Upper lobe of left lung (tissue), 6 donors: Measurements from ENCODE around the gene ELP5. TPM values are rescaled to one million over a fixed set of nuclear protein-coding genes. Genes with fewer than 3 reads are reported as not detected.
A peak's percentile ranks its signal among the peaks of the same experiment; 100 is the strongest.

Source experiments
- ATAC-seq, 2 donors: fragments of 200-7000 bp; cut with Tn5 transposase; one replicate each; pipeline ENCODE4 v1.9.1; 2022; ENCODE audit warnings: mild to moderate bottlenecking in 2 of 2, moderate library complexity in 2 of 2; ENCODE audit not compliant: low FRiP score in 2 of 2
- DNase-seq, 2 donors: peaks; one replicate each; pipeline ENCODE4 v3.0.0-alpha.2; 2019 to 2020
- H3K27ac ChIP-seq, 4 donors: fragments of 200-600 bp; sonication (generic); one replicate each; pipeline ENCODE4 v1.5.1; 2016 to 2019
- H3K27me3 ChIP-seq, 4 donors: fragments of 200-600 bp; sonication (generic); one replicate each; pipeline ENCODE4 v1.5.1; 2017 to 2019
- H3K36me3 ChIP-seq, 4 donors: fragments of 200-600 bp; sonication (generic); one replicate each; pipeline ENCODE4 v1.5.1; 2016 to 2019
- H3K4me1 ChIP-seq, 4 donors: fragments of 200-600 bp; sonication (generic); one replicate each; pipeline ENCODE4 v1.5.1; 2018 to 2019
- H3K4me3 ChIP-seq, 4 donors: fragments of 200-600 bp; sonication (generic); one replicate each; pipeline ENCODE4 v1.5.1; 2017 to 2019; ENCODE audit warnings: mild to moderate bottlenecking in 2 of 4, moderate library complexity in 1 of 4
- H3K9me3 ChIP-seq, 4 donors: fragments of 200-600 bp; sonication (generic); one replicate each; pipeline ENCODE4 v1.5.1; 2018 to 2019
- EP300 ChIP-seq, 4 donors: sonication (generic); formaldehyde crosslinking; IDR thresholded peaks; one replicate each; pipeline ENCODE4 v1.5.1; 2017; ENCODE audit warnings: antibody characterized with exemption in 4 of 4, control low read depth in 2 of 4
- POLR2A ChIP-seq, 4 donors: fragments of 450-650 bp; IDR thresholded peaks; one replicate each; pipeline ENCODE4 v1.5.1; 2016 to 2017; ENCODE audit warnings: antibody characterized with exemption in 4 of 4, mild to moderate bottlenecking in 2 of 4
- POLR2AphosphoS5 ChIP-seq, 2 donors: sonication (generic); formaldehyde crosslinking; IDR thresholded peaks; one replicate each; pipeline ENCODE4 v1.5.1; 2017; ENCODE audit warnings: antibody characterized with exemption in 2 of 2
- WGBS, 2 donors: methylation state at CpG; one replicate each; pipeline ENCODE4 v1.1.5; 2017 to 2018; 5-methylcytosine and 5-hydroxymethylcytosine counted together
- total RNA-seq, 6 donors: library from RNA; depleted of rRNA in 4 of 6; stranded (reverse); fragments of >200 nt in 4 of 6; gene quantifications; one replicate each; pipeline versions ENCODE4 v1.1.0 to v1.2.1, GENCODE V29; 2016 to 2021
- TF ChIP-seq, protein P1 (sequence below), 6 experiments: fragments of 450-650 bp in 4 of 6; fragments of 200-600 bp in 2 of 6; sonication (generic) in 2 of 6; IDR thresholded peaks; one replicate each; pipeline ENCODE4 v1.5.1; 2016 to 2019; ENCODE audit warnings: antibody characterized with exemption in 6 of 6
- donor health status: DM: no; HTN: no; CAD: no; lungs with moderate emphysema.
- donor health status: DM: no; HTN: yes; CAD: no; lungs with severe emphysema.

ELP5 gene
- total RNA-seq = 10 to 100 TPM in 5 of 6 donors, 1 to 10 TPM in 1; 5.2 to 36.3 (median 21.0) TPM

- TF ChIP-seq, protein P1, sequence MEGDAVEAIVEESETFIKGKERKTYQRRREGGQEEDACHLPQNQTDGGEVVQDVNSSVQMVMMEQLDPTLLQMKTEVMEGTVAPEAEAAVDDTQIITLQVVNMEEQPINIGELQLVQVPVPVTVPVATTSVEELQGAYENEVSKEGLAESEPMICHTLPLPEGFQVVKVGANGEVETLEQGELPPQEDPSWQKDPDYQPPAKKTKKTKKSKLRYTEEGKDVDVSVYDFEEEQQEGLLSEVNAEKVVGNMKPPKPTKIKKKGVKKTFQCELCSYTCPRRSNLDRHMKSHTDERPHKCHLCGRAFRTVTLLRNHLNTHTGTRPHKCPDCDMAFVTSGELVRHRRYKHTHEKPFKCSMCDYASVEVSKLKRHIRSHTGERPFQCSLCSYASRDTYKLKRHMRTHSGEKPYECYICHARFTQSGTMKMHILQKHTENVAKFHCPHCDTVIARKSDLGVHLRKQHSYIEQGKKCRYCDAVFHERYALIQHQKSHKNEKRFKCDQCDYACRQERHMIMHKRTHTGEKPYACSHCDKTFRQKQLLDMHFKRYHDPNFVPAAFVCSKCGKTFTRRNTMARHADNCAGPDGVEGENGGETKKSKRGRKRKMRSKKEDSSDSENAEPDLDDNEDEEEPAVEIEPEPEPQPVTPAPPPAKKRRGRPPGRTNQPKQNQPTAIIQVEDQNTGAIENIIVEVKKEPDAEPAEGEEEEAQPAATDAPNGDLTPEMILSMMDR (IDR thresholded peaks at IDR 0.05) = peak in 5 of 6 experiments; percentile 23 to 50 (median 42)
- peak in 2 of 4 donors; percentile 64 to 75 for TF ChIP-seq POLR2A (IDR thresholded peaks at IDR 0.05)
- TF ChIP-seq POLR2AphosphoS5 (IDR thresholded peaks at IDR 0.05) = peak; percentile 86 to 87
- no peak for TF ChIP-seq EP300 (IDR thresholded peaks at IDR 0.05)
- H3K9me3 ChIP-seq = no peaks in the 10 kb centered on the region
- peaks cover 10 to 34% (median 25%) of the 10 kb centered on the region in 4 donors for H3K36me3 ChIP-seq
- H3K27ac ChIP-seq = peak within 1 kb of the TSS; percentile 97 to 100 (median 99)
- no peaks in the 10 kb centered on the region for H3K27me3 ChIP-seq
- H3K4me3 ChIP-seq = peak within 1 kb of the TSS; percentile 92 to 100 (median 97)
- peak; percentile 91 to 92 for ATAC-seq
- WGBS, 2 donors = 1 to 2% methylated on average over 9 to 53 of the region's 55 CpGs
- DNase-seq = peak; percentile 94 to 95
- H3K4me1 ChIP-seq = peaks cover 31 to 37% (median 33%) of the 10 kb centered on the region in 4 donors
These were observed at the start of gene ELP5 for GRCh38 chr17:7252176-7253043. ELP5 (plus strand) TSS chr17:7252215; CDS start chr17:7252551, 336 bp downstream.

DNA sequence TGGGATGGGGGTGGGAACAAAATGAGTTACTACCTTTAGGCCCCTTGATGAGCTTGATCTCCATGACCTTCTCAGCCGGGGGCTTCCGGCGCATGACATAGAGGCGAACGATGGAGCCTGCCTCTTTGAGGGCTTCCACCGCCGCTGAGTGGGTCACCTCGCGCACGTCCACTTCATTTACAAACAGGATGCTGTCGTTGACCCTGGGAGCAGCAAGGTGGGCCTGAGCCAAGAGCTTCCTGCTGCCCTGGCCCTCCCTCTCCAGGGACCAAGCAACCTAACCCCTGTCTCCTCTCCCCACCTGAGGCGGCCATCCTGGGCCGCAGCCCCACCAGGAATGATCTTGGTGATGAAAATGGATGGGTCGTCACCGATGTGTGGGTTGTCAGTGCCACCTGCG, 48.6 kb upstream of the ELP5 start:
- no peak for DNase-seq
- H3K36me3 ChIP-seq = peaks cover 3 to 38% (median 16%) of the 10 kb centered on the region in 4 donors
- H3K27ac ChIP-seq = no peak overlapping the region
- no peak overlapping the region for H3K4me3 ChIP-seq
- H3K9me3 ChIP-seq = no peaks in the 10 kb centered on the region
- ATAC-seq = no peak
- H3K4me1 ChIP-seq = peaks cover 10 to 18% (median 13%) of the 10 kb centered on the region in 4 donors
- TF ChIP-seq POLR2A (IDR thresholded peaks at IDR 0.05) = no peak
- TF ChIP-seq EP300 (IDR thresholded peaks at IDR 0.05) = no peak
- TF ChIP-seq, protein P1 (IDR thresholded peaks at IDR 0.05) = no peak
- TF ChIP-seq POLR2AphosphoS5 (IDR thresholded peaks at IDR 0.05) = no peak
- no peaks in the 10 kb centered on the region for H3K27me3 ChIP-seq
- 96 to 97% methylated on average over 15 to 16 of the region's 16 CpGs for WGBS, 2 donors

- peaks cover 3 to 34% (median 16%) of the 10 kb centered on the region in 4 donors for H3K36me3 ChIP-seq
- peak in 1 of 2 donors; percentile 5 for ATAC-seq
- no peak for TF ChIP-seq POLR2A (IDR thresholded peaks at IDR 0.05)
- TF ChIP-seq, protein P1 (IDR thresholded peaks at IDR 0.05) = no peak
- TF ChIP-seq POLR2AphosphoS5 (IDR thresholded peaks at IDR 0.05) = no peak
- no peak for TF ChIP-seq EP300 (IDR thresholded peaks at IDR 0.05)
- H3K4me1 ChIP-seq = peaks cover 10 to 18% (median 13%) of the 10 kb centered on the region in 4 donors
- DNase-seq = no peak
- no peaks in the 10 kb centered on the region for H3K27me3 ChIP-seq
- peak overlapping the region in 3 of 4 donors; percentile 45 to 52 (median 50) for H3K4me3 ChIP-seq
- no peaks in the 10 kb centered on the region for H3K9me3 ChIP-seq
- H3K27ac ChIP-seq = peak overlapping the region in 3 of 4 donors; percentile 35 to 67 (median 50)
- 79 to 84% methylated on average over 15 of the region's 15 CpGs for WGBS, 2 donors
These were observed 47.7 kb upstream of the ELP5 start for GRCh38 chr17:7204336-7204735.

GRCh38 chr17:7204828-7205461, 47.1 kb upstream of the ELP5 start:
- Histone ChIP-seq H3K27me3 (no peaks in the 10 kb centered on the region), H3K4me3 (peak overlapping the region; percentile 19 to 52 (median 48)), H3K27ac (peak overlapping the region; percentile 2 to 67 (median 42)), H3K9me3 (no peaks in the 10 kb centered on the region), H3K36me3 (peaks cover 3 to 30% (median 16%) of the 10 kb centered on the region in 4 donors), H3K4me1 (peaks cover 10 to 18% (median 13%) of the 10 kb centered on the region in 4 donors)
- no peak for TF ChIP-seq EP300 (IDR thresholded peaks at IDR 0.05)
- TF ChIP-seq, protein P1 (IDR thresholded peaks at IDR 0.05) = no peak
- TF ChIP-seq POLR2A (IDR thresholded peaks at IDR 0.05) = peak in 1 of 4 donors; percentile 31
- peak in 1 of 2 donors; percentile 48 for TF ChIP-seq POLR2AphosphoS5 (IDR thresholded peaks at IDR 0.05)
- 0 to 2% methylated on average over 12 to 31 of the region's 34 CpGs for WGBS, 2 donors
- DNase-seq (peak; percentile 87 to 96), ATAC-seq (peak; percentile 90 to 93)
